Rectal smooth muscle tissue (tissue), 1 donor: ENCODE results near the gene LINGO1.

Source experiments
- H3K27ac ChIP-seq: one replicate; pipeline ENCODE4 v1.7.0; 2013; ENCODE audit warnings: low read depth, low read length, inconsistent platforms
- H3K27me3 ChIP-seq: one replicate; pipeline ENCODE4 v1.7.0; 2013; ENCODE audit warnings: low read length; ENCODE audit not compliant: control insufficient read depth, insufficient read depth
- H3K36me3 ChIP-seq: one replicate; pipeline ENCODE4 v1.7.0; 2013; ENCODE audit warnings: low read length; ENCODE audit not compliant: control insufficient read depth, insufficient read depth
- H3K4me1 ChIP-seq: one replicate; pipeline ENCODE4 v1.7.0; 2013; ENCODE audit warnings: low read length; ENCODE audit not compliant: control insufficient read depth, insufficient read depth
- H3K4me3 ChIP-seq: one replicate; pipeline ENCODE4 v1.7.0; 2013; ENCODE audit warnings: low read length
- H3K9ac ChIP-seq: one replicate; pipeline ENCODE4 v1.7.0; 2013; ENCODE audit warnings: low read length

The LINGO1 gene

GRCh38 chr15:77667338-77668234, 34.9 kb upstream of the LINGO1 start:
- Histone ChIP-seq H3K4me3 (no peak overlapping the region), H3K9ac (no peak overlapping the region), H3K36me3 (no peaks in the 10 kb centered on the region), H3K4me1 (no peaks in the 10 kb centered on the region), H3K27ac (no peak overlapping the region), H3K27me3 (peaks cover 7% of the 10 kb centered on the region)

- Histone ChIP-seq H3K27ac (no peak overlapping the region), H3K36me3 (no peaks in the 10 kb centered on the region), H3K27me3 (peaks cover 5% of the 10 kb centered on the region), H3K4me3 (no peak overlapping the region), H3K9ac (no peak overlapping the region), H3K4me1 (no peaks in the 10 kb centered on the region)
Observed at GRCh38 chr15:77666296-77666660, 33.6 kb upstream of the LINGO1 start.

DNA sequence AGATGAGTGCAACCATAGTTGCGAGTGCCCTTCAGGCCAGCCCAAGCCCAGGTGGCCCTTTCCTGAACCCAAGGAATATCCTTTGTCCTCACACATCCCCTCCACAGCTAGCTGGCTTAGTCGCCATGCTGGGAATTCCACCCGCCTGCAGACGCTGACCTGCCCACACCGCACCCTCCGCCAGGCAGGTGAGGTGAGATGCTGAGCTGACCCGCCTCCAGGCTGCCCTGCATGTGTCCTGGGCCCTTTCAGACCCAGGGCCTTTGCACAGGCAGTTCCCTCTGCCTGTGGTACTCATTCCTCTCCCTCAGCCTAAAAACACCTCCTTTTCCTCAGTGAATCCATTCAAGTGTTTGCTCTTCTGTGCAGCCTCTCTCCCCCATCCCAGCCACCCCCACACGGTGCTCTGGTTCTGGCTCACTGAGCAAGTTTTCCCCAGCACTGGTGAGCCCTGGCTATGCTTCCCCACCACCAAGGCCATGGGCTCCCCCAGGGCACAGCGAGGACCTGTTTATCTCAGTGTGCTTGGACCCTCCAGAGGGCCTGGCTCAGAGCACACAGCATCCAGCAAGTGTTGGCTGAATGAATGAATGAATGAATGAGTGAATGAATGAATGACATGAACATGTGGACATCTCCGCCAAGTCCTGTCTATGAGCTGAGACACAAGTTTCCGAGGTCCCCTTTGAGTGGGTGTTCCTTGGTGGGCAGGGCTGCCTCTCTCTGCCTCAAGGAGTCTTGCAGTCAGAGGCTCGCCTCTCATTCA, 33.0 kb upstream of the LINGO1 start:
- Histone ChIP-seq H3K27ac (no peak overlapping the region), H3K36me3 (no peaks in the 10 kb centered on the region), H3K4me3 (no peak overlapping the region), H3K27me3 (peaks cover 4% of the 10 kb centered on the region), H3K4me1 (no peaks in the 10 kb centered on the region), H3K9ac (no peak overlapping the region)

- H3K36me3 ChIP-seq = no peaks in the 10 kb centered on the region
- no peak overlapping the region for H3K4me3 ChIP-seq
- no peak overlapping the region for H3K27ac ChIP-seq
- no peaks in the 10 kb centered on the region for H3K4me1 ChIP-seq
- peaks cover 1% of the 10 kb centered on the region for H3K27me3 ChIP-seq
- no peak overlapping the region for H3K9ac ChIP-seq
Observed at GRCh38 chr15:77664428-77664827, 31.7 kb upstream of the LINGO1 start.

DNA sequence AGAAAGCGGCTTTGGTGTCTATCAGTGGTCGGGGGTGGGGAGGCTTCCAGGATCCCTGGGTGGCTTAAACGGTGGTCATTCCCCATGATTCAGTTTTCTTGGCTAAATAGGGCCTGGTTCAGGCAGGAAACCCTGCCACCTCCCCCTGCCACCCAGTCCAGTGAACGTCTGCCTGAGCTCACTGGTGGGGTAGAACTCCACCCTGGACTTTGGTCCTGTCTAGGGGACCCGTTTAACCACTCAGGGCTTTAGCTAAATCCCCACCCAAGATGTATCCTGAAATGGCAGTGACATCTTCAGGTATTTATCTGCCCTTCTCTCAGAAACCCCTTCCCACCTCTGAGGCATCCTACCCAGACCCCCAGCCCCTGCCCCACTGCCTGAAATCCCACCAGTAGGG, 30.5 kb upstream of the LINGO1 start:
- H3K36me3 ChIP-seq = no peaks in the 10 kb centered on the region
- H3K27ac ChIP-seq = no peak overlapping the region
- H3K4me1 ChIP-seq = no peaks in the 10 kb centered on the region
- peaks cover 1% of the 10 kb centered on the region for H3K27me3 ChIP-seq
- no peak overlapping the region for H3K4me3 ChIP-seq
- no peak overlapping the region for H3K9ac ChIP-seq

DNA sequence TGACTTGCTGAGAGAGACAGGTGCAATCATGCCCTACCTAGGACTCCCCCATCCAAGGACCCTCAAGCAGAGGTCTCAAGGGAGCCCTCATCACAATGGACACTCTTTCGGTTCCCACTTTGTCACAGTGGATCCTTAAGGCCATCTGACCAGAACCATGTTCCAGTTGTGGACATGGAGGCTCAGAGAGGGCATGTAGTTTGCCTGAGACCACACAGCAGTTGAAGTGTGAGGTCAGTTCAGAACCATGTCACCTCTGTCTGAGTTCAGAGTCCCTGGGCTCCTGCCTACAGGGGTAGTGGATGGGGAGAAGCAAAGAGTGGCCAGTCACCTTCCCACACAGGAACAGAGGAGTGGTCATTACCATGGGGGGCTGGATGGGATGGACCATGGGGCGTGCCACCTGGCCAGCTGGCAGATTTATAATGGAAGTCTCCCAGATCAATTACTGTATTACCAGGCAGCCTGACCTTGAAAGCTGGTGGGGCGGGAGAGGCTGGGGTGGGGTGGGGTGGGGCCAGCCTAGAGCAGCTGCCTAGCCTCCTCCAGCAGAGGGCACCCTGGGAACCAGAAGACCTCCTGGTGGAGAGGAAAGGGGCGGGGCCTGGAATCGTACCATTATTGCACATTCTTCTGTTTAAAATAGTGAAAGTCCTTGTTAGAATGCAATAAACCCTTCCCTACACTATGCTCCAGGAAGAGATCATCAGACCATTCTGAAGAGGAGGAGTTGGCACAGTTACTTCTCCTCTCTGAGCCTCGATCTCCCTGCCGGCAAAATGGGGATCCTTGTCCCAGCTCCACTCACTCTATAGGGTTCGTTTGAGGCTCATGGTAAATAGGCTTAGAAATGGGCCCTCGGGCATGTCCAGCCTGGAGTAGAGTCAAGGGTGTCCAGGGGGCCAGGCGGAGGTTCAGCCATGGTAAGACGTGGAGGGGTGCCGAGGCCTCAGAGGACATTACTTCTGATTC, 26.9 kb upstream of the LINGO1 start:
- H3K36me3 ChIP-seq = no peaks in the 10 kb centered on the region
- peaks cover 5% of the 10 kb centered on the region for H3K27me3 ChIP-seq
- no peak overlapping the region for H3K9ac ChIP-seq
- H3K27ac ChIP-seq = no peak overlapping the region
- H3K4me3 ChIP-seq = no peak overlapping the region
- H3K4me1 ChIP-seq = no peaks in the 10 kb centered on the region

- no peaks in the 10 kb centered on the region for H3K36me3 ChIP-seq
- no peaks in the 10 kb centered on the region for H3K4me1 ChIP-seq
- no peak overlapping the region for H3K9ac ChIP-seq
- H3K4me3 ChIP-seq = no peak overlapping the region
- peaks cover 5% of the 10 kb centered on the region for H3K27me3 ChIP-seq
- H3K27ac ChIP-seq = no peak overlapping the region
Observed at GRCh38 chr15:77658304-77658703, 25.6 kb upstream of the LINGO1 start.

DNA sequence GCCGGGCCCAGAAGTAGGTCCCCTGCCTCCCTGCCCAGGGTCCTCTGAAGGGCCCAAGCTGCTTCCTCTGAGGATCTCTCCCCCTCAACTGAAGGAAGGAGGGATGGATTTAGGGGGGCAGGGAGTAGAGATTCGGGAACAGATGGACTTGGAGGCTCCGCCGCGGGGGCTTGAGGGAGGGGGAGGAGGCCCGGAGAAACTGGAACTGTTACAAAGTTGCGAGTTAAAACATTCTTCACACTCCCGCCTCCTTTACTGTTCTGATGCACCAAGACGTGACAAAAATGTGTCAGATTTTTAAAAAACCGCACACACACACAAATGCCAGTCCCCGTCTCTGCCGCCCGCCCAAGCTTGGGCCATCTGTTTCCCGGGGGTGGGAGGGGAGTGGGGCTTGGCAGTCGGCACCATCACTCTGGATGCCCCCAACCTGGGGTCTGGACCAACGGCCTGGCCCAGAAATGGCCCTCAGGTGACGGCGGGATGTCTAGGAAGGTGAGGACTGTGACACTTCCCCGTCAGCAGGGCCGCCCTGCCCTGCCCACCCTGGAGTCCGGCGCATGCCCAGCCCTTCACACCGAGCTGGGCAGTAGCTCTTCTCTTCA, 25.0 kb upstream of the LINGO1 start:
- H3K9ac ChIP-seq = no peak overlapping the region

GRCh38 chr15:77656294-77656693, 23.6 kb upstream of the LINGO1 start:
- peaks cover 5% of the 10 kb centered on the region for H3K27me3 ChIP-seq
- no peak overlapping the region for H3K4me3 ChIP-seq
- no peaks in the 10 kb centered on the region for H3K36me3 ChIP-seq
- H3K27ac ChIP-seq = no peak overlapping the region
- H3K4me1 ChIP-seq = no peaks in the 10 kb centered on the region
- no peak overlapping the region for H3K9ac ChIP-seq

More for the DNA sequence above, 25.0 kb upstream of the LINGO1 start:
- H3K4me3 ChIP-seq = no peak overlapping the region
- peaks cover 5% of the 10 kb centered on the region for H3K27me3 ChIP-seq
- no peak overlapping the region for H3K27ac ChIP-seq
- H3K36me3 ChIP-seq = no peaks in the 10 kb centered on the region
- no peaks in the 10 kb centered on the region for H3K4me1 ChIP-seq

DNA sequence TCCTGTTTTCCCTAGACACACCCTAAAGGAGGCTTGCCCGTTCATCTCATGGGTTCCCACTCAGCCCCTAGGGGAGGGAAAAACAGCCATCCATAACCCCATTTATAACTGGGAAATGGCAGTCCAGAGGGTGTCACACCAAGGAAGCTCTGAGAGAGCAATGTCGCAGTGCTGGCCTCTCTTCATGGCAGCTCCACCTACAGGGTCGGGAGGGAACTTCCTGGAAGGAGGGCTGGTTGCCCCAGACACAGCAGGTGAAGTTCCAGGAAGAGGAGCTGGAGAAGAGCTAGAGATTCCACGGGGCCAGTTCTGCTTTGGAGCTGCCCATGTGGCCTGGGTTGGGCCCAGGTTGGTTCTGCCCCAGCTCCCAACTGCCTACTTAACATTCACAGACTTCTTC, 22.3 kb upstream of the LINGO1 start:
- no peak overlapping the region for H3K27ac ChIP-seq
- H3K9ac ChIP-seq = no peak overlapping the region
- H3K4me1 ChIP-seq = no peaks in the 10 kb centered on the region

DNA sequence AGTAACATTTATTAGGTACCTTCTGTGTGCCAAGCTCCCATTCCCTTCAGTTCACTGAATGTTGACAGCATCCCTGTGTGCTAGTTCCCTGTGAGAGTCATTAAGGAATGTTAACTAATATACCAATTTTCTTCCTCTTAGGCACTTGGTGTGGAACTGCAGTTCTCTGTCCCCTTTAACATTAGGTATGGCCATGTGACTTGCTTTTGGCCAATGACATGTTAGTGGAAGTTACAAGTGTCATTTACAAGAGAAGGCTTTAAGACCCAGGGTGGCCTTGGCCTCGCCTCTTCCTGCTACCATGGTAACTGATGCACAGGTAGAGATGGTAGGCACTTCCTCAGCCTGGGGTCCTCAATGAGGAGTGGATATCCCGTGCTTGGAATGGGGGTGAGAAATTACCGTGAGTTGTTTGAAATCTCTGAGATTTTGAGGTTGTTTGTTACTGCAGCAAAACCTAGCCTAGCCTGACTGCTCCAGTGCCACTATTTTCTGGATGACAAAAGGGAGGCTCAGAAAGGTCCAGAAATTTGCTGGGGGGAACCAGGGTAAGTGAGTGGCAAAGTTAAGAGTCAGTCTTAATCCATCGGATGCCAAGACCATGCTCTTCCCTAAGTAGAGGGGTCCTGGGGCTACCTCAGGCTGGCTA, 21.2 kb upstream of the LINGO1 start:
- no peaks in the 10 kb centered on the region for H3K36me3 ChIP-seq
- H3K27ac ChIP-seq = no peak overlapping the region
- peaks cover 5% of the 10 kb centered on the region for H3K27me3 ChIP-seq
- no peaks in the 10 kb centered on the region for H3K4me1 ChIP-seq
- H3K4me3 ChIP-seq = no peak overlapping the region
- H3K9ac ChIP-seq = no peak overlapping the region

More for the DNA sequence above, 22.3 kb upstream of the LINGO1 start:
- Histone ChIP-seq H3K4me3 (no peak overlapping the region), H3K36me3 (no peaks in the 10 kb centered on the region), H3K27me3 (peaks cover 5% of the 10 kb centered on the region)
